NT2/D1 (cell line): Measurements from ENCODE around the gene HMOX1.

ENCODE experiments used
- SUZ12 ChIP-seq: IDR thresholded peaks from 2 replicates; pipeline ENCODE4 v1.6.1; 2011; ENCODE audit not compliant: insufficient read length, insufficient read depth; ENCODE audit errors: extremely low read depth
- ZNF274 ChIP-seq: IDR thresholded peaks from 2 replicates; pipeline ENCODE4 v1.6.1; 2011; ENCODE audit warnings: mild to moderate bottlenecking, low read depth, low read length

DNA sequence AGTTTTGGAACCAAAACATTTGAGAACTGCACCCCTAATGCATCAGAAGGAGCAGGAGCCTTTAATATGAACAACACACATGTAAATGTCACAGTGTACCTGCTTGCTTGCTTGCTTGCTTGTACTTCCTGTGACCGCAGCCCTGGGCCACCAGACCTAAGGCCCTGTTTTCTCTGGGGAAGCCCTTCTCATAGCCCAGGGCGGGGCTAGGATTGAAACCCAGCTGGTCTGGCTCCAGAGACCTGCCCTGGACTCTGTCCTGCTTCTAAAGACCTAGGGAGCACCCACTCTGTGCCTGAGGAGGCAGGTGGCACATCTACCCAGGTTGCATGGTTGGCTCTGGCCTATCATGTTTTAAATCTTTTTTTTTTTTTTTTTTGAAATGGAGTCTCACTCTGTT lies 11.5 kb downstream of the HMOX1 start:
- TF ChIP-seq SUZ12 (no peak), ZNF274 (no peak)
